HG03095 (cell line): Measurements from ENCODE around the gene TMEM86A.
"Not testable (repeated sequence)": the region's sequence is repeated elsewhere in the genome, so short reads cannot be mapped to it uniquely, and the experiment has no call there.

Experiments used
- ATAC-seq: cut with Tn5 transposase; IDR thresholded peaks from one replicate; pipeline ENCODE4 v1.9.1; 2021; ENCODE audit warnings: moderate library complexity; ENCODE audit not compliant: unreplicated experiment

The TMEM86A gene

GRCh38 chr11:18698341-18699268, at the start of gene TMEM86A:
Gene TMEM86A, plus strand, starts transcription at chr11:18698779. Its CDS starts 108 bp downstream, at chr11:18698887.
- ATAC-seq, result peak; percentile 95

DNA sequence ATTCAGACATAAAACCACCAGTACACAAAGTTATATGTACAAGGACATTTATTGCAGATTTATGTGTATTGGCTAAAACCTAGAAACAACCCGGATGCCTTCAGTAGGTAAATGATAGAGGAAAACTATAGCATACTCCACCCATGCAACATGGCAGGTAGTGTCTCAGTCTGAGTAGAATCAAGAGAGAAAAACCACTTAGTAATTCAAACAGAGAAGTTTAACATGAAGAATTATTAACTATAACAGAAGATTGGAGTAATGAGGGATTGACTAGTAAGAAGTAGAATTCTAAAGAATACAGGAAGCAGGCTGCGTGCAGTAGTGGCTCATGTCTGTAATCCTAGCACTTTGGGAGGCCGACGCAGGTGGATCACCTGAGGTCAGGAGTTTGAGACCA, 48.2 kb upstream of the TMEM86A start:
- no peak for ATAC-seq

- ATAC-seq, result peak; percentile 70
Measured at GRCh38 chr11:18650859-18651557, 47.6 kb upstream of the TMEM86A start.

- no peak for ATAC-seq
Measured at GRCh38 chr11:18657673-18658072, 40.9 kb upstream of the TMEM86A start.

DNA sequence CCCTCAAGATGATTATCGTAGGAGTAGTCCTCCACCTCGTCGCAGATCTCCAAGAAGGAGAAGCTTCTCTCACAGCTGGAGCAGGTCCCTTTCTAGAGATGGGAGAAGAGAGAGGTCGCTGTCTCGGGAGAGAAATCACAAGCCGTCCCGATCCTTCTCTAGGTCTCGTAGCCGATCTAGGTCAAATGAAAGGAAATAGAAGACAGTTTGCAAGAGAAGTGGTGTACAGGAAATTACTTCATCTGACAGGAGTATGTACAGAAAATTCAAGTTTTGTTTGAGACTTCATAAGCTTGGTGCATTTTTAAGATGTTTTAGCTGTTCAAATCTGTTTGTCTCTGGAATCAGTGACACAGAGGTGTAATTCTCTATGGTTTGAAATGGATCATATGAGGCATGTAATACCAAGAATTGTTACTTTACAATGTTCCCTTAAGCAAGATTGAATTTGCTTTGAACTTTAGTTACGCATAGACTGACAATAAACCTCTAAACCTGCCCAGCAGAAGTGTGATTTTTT, 33.2 kb upstream of the TMEM86A start:
- not testable (repeated sequence) for ATAC-seq

DNA sequence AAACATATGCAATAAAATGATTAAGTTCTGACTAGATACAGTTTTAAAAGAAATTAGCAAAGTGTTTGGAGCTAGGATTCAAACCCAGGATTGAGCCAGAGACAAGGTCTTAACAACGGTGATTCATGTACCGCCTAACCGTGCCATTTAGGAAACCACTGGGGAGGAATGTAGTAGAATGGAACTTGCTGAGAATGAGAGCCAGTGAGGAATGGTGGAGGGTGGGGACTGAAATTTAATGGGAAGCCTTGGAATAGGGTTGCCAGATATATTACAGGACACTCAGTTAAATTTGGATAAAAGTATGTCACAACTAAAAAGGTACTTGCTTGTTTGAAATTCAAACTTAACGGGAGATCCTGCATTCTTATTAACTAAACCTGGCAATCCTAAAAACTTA, 30.4 kb upstream of the TMEM86A start:
- ATAC-seq, result no peak

DNA sequence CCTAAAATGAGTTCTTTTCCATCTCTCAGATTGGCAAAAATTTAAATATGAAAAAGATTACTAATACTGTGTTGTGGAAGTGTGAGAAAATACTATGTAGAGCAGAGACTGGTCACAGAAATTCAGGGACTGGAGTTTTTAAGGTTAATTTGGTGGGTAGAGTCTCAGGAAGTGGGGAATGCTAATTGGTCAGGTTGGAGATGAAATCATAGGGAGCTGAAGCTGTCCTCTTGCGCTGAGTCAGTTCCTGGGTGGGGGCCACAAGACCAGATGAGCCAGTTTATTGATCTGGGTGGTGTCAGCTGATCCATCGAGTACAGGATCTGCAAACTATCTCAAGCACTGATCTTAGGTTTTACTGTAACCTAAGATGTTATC, 29.4 kb upstream of the TMEM86A start:
- no peak for ATAC-seq

DNA sequence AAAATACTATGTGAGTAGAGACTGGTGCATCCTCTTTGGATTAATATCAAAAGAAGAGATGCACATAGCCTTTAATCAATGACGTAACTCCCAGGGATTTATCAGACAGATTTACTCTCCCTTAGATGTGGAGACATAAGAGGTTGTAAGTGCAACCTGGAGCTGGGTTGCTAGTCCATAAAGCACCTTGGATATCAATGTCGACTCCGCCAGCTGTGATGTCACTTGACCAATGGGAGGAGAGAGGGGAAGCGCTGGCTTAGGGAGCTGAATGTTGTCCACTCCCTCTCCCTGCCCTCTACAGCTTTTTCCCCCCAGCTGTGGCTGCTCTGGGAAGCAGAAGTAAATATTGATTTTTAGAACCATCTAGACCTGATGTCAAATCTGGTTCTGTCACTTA, 28.9 kb upstream of the TMEM86A start:
- ATAC-seq, result no peak

GRCh38 chr11:18671246-18671645, 27.3 kb upstream of the TMEM86A start:
- ATAC-seq, result no peak

GRCh38 chr11:18672209-18672608, 26.4 kb upstream of the TMEM86A start:
- not testable (repeated sequence) for ATAC-seq

DNA sequence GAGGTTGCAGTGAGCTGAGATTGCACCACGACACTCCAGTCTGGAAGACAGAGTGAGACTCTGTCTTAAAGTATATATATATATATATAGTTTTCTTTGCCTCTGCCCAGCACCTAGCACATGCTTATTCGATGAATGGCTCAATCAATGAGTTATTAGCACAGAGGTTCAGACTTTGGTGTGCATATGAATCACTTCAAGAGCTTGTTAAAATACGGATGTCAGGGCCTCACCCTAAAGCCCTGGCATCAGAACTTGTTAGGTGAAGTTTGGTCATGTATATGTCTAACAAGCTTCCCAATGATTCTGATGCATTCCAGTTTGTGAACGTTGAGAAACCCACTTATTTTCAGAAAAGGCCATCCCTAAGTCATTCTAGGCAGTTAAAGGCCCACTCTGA, 21.8 kb upstream of the TMEM86A start:
- no peak for ATAC-seq

- no peak for ATAC-seq
Measured at GRCh38 chr11:18677560-18677959, 21.0 kb upstream of the TMEM86A start.

GRCh38 chr11:18681949-18682348, 16.6 kb upstream of the TMEM86A start:
- ATAC-seq, result not testable (repeated sequence)

- ATAC-seq, result no peak
Measured at GRCh38 chr11:18682466-18682865, 16.1 kb upstream of the TMEM86A start.

- no peak for ATAC-seq
Measured at GRCh38 chr11:18684267-18684666, 14.3 kb upstream of the TMEM86A start.

GRCh38 chr11:18691467-18692140, 7.0 kb upstream of the TMEM86A start:
- ATAC-seq, result not testable (repeated sequence)

- no peak for ATAC-seq
Measured at GRCh38 chr11:18692941-18693760, 5.4 kb upstream of the TMEM86A start.

DNA sequence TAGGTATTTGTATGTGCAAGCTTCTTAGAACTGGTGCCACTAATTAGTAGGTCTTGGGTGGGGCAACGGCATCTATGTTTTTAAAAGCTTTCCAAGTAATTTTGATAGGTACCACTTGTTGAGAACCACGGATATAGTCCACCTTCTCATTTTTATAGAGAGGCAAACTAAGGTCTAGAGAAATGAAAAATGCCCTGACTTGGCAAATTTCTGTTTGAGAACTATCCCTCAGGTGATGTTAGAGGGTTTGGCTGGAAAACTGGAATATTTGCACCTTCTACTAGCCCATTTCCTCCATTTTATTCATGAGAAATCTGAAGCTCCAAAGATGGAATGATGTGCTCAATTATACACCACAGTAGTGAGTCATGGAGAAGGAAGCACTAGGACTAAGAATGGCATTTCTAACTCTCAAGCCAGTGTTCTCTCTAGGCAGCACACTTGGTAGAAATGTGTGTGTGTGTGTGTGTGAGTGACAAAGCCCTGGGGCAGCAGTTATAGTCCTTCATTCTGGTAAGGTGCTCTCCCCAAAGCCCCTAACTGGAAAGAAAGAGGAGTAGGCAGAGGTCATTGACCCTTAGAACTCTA, 1.8 kb upstream of the TMEM86A start:
- no peak for ATAC-seq

GRCh38 chr11:18697576-18697975, 1.0 kb upstream of the TMEM86A start:
- no peak for ATAC-seq

GRCh38 chr11:18699269-18699596, 654 bp downstream of the TMEM86A start:
- ATAC-seq, result no peak
